GM10266 (cell line): ENCODE data around the gene PDE6G.

Experiments
- DNase-seq: peaks from one replicate; pipeline ENCODE4 v3.0.0; 2012; ENCODE audit errors: extremely low spot score
- TF ChIP-seq, protein P1 (sequence below): IDR thresholded peaks from 2 replicates; pipeline ENCODE4 v1.5.1; 2012; ENCODE audit warnings: mild to moderate bottlenecking, low read depth; ENCODE audit not compliant: control insufficient read depth, insufficient read depth; ENCODE audit errors: missing control alignments

Gene PDE6G

DNA sequence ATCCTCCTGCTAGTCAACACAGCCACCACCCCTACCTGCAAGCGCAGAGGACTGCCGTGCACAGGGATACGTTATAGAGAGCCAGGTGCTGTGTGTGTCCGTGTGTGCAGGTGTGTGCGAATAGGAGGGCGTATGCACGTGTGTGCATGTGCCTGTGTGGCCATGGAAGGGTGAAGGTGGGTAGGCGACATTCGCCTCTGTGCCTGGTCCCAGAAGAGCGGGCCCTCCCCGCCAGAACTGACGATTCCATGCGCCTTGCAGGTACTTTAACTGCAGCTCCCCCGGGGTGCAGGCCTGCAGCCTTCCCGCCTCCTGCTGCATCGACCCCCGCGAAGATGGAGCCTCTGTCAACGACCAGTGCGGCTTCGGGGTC lies 8.7 kb downstream of the PDE6G start:
- DNase-seq, result no peak
- TF ChIP-seq, protein P1, sequence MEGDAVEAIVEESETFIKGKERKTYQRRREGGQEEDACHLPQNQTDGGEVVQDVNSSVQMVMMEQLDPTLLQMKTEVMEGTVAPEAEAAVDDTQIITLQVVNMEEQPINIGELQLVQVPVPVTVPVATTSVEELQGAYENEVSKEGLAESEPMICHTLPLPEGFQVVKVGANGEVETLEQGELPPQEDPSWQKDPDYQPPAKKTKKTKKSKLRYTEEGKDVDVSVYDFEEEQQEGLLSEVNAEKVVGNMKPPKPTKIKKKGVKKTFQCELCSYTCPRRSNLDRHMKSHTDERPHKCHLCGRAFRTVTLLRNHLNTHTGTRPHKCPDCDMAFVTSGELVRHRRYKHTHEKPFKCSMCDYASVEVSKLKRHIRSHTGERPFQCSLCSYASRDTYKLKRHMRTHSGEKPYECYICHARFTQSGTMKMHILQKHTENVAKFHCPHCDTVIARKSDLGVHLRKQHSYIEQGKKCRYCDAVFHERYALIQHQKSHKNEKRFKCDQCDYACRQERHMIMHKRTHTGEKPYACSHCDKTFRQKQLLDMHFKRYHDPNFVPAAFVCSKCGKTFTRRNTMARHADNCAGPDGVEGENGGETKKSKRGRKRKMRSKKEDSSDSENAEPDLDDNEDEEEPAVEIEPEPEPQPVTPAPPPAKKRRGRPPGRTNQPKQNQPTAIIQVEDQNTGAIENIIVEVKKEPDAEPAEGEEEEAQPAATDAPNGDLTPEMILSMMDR, result no peak

DNA sequence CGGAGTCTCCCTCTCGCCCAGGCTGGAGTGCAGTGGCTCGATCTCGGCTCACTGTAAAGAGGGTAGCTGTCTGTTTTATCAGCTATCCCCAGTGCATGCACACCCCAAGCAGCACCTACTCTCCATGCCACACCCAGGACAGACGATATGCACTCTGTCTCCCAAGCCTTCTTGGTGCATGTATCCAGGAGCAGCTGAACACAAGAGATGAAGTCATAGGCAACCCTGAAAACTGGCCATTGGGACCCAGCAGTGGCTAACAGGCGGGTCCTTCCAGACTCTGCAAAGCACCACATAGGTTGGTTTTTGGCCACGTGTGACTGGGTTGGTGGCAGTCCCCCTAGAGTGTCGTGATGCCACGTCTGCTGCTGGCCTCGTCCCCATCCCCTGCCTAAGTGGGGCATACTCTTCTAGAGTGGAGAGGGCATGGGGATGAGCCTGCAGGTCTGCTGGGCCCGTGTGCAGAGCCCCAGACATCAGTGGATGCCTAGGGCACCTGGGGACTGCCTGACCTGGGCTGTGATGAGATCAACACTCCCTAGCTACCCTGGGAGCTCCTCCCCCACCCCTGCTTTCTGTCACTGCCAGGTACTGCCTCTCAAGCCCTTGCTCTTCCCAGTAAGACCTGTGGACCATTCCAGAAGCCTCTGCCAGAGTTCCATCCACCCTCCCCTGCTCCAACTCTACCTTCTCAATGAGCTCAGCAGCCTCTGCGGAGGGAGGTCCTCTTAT lies 9.3 kb downstream of the PDE6G start:
- DNase-seq, result peak; percentile 35
- TF ChIP-seq, protein P1, result no peak

DNA sequence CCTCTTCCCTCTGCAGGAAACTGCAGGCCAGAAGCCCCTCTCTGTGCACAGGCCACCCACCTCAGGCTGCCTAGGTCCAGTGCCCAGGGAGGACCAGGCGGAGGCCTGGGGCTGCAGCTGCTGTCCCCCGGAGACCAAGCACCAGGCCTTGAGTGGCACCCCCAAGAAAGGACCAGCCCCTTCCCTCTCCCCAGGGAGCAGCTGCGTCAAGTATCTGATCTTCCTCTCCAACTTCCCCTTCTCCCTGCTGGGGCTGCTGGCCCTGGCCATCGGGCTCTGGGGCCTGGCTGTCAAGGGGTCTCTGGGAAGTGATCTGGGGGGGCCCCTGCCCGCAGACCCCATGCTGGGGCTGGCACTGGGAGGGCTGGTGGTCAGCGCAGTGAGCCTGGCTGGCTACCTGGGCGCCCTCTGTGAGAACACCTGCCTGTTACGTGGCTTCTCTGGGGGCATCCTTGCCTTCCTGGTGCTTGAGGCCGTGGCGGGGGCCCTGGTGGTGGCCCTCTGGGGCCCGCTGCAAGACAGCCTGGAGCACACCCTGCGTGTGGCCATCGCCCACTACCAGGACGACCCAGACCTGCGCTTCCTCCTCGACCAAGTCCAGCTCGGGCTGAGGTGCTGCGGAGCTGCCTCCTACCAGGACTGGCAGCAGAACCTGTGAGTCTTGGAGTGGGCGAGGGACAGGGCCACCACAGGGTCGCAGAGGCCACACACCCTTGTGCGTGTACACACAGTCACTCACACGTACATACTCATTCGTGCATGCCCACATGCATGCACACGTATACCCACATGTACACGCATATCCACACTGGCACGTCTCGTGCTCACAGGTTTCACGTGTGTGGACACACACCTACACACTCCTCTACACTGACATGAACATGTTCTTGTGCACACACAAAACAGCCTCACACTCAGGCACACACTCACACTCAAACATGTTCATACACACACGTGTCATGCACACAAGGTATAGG lies 11.1 kb downstream of the PDE6G start:
- no peak for DNase-seq
- TF ChIP-seq, protein P1, result no peak

DNA sequence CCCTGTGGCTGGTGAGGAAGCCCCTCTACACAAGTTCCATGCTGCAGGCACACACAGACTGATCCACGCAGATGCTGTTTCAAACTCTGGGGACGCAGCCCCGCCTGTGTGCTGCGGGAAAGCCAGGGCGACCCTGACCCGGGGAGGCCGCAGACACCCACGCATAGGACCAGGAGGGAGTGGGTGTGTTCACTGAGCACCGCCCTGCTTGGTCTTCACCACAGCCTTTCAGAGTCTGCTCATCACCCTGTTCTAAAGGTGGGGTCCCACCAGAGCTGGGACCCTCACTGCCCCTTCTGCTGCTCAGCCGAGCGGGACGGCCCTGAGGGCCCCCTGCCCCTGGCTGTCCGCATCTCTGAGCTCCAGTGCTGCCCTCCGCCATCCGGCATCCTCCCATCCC lies 11.8 kb downstream of the PDE6G start:
- TF ChIP-seq, protein P1, result no peak
- no peak for DNase-seq

DNA sequence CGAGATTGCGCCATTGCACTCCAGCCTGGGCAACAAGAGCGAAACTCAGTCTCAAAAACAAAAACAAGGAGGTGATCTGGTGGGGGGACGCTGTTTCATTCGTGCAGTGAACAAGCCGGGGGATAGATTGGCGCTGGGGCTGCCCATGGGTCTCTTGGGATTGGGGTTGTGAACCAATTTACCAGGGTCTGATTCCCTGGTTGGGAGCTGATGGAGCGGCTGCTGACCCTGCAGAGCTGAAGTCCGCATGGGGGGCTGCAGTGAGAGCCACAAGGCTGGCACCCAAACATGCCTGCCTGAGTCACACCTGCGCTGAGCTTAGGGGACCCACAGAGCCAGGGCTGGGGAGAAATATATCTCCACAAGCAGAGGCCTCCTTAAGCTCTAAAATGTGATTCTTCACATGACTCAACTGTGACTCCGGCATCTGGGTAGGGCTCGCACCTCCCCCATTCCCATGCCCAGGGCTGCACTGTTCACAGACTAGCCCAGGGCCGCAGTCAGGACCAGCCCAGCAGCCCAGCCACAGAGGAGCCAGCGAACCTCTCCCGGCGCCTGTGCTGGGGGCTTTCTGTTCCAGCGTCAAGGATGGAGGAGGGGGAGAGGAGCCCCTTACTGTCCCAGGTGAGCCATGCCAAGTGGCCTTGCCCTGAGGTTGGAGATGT lies 14.4 kb downstream of the PDE6G start:
- TF ChIP-seq, protein P1, result no peak
- no peak for DNase-seq

DNA sequence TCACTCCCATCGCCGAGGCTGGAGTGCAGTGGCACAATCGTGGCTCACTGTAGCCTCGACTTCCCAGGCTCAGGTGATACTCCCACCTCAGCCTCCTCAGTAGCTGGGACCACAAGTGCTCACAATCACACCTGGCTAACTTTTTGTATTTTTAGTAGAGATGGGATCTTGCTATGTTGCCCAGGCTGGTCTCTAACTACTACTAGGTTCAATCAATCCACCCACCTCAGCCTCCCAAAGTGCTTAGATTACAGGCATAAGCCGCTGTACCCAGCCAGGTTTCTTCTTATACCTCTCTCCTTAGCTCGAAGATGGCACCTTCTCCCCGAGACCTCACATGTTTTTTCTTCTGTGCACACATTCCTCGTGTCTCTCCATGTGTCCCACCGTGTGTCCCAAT lies 16.3 kb downstream of the PDE6G start:
- TF ChIP-seq, protein P1, result no peak
- DNase-seq, result no peak

DNA sequence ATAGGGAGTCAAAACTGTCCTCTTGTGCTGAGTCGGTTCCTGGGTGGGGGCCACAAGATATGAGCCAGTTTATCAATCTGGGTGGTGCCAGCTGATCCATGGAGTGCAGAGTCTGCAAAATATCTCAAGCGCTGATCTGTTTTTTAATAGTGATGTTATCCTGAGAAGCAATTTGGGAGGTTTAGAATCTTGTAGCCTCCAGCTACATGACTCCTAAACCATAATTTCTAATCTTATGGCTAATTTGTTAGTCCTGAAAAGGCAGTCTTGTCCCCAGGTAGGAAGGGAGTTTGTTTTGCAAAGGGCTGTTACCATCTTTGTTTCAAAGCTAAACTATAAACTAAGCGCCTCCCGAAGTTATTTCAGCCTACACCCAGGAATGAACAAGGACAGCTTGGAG lies 17.7 kb downstream of the PDE6G start:
- TF ChIP-seq, protein P1, result no peak
- no peak for DNase-seq
